GM10847 (cell line): Measurements from ENCODE around the gene FOSL2.

Experiments used
- POLR2A ChIP-seq: IDR thresholded peaks from 2 replicates; pipeline ENCODE4 v1.6.1; 2011; ENCODE audit not compliant: insufficient read length; ENCODE audit errors: extremely low read depth

Gene FOSL2

DNA sequence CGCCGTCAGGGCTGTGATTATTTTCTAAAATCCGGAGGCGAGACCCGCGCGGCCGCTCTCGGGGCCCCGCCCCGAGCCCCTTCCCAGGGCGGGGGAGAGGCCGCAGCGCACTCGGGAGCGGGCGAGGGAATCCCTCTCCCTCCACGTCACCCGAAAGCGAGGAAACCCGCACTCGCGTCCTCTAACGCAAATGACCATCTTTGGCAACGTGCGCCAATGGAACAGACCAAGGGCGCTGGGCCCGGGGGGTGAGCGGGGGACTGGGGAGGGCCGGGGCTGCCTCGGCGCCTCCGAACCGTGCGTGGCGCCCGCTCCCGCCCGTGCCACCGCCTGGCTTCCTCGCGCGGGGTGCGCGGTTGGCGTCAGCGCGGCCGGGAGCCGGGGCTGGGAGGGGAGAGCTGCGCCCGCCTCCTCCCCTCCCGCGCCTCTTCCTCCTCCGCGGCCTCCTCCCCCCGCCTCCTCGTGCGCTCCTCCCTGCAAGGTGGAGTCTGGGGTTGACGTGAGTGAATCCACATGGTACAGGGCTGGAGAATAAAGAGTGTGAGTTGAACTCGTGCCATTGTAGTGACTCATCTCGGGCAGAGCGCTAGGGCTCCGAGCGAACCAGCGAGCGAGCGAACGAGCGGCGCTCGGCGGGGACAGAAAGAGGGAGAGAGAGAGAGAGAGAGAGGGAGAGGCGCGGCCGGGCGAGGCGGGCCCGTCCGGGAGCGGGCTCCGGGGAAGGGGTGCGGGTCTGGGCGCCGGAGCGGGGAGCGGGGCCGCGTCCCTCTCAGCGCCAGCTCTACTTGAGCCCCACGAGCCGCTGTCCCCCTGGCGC is at the start of gene FOSL2:
Gene FOSL2 (plus strand): TSS at position 562 of the 817 bp plus-strand sequence. CDS start 863 bp downstream, outside the sequence.
- peak; percentile 69 for TF ChIP-seq POLR2A

GRCh38 chr2:28343184-28343942 is 49.3 kb upstream of the FOSL2 start:
- no peak for TF ChIP-seq POLR2A

DNA sequence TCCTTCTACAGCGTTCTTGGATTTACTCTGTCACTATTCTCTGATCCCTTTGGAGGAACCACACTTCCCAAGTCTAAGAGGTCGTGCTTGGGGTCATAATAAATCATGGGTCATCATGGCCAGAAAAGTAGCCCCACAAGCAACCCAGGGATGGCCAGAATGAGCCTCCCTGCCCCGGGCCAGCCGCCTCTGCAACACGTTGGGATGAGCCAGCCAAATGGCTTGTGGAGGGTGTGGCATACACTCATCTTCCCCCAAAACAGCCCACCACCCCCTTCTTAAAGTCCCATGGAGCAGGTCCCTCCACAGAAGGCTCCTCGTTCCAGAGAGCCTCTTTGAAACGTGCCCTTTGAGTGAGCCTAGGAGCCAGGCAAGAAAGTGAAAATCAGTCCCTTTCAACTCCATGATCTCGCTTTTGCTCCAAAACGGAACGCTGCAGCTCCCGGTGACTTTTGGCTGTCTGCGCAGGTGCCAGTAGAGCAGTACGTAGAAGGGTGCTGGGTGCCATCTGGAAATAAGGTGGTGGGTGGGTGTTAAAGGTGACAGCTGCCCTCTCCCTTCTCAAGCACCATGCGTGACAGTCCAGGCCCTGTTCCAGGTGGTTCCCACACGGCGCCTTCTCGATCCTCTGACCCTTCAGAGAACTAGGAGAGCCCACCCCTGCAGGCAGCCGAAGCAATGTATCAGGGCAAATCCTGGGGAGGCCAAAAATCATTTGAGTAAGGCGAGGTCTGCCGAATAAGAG is 48.5 kb upstream of the FOSL2 start:
- TF ChIP-seq POLR2A: no peak

GRCh38 chr2:28344756-28345373 is 47.8 kb upstream of the FOSL2 start:
- TF ChIP-seq POLR2A: no peak

GRCh38 chr2:28345619-28346018 is 47.0 kb upstream of the FOSL2 start:
- TF ChIP-seq POLR2A: no peak

- TF ChIP-seq POLR2A: no peak
Observed at GRCh38 chr2:28346587-28346986, 46.1 kb upstream of the FOSL2 start.

DNA sequence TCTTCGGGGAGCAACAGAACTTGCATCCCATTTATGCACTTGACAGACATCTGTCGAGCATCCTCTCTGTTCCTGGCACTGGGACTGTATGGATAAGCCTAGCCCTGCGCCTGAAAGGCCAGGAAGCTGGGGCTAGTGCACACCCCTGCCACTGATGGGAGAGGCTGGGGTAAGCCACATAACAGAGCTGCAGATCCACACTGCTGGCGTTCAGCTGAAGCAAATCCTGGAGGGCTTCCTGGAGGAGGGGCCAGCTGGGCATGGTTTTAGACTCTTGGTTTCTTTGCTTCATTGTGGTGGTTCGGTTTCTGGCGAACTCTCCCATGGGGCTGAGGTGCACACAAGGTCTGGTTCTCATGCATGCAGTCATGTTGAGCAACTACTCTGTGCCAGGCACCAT is 45.5 kb upstream of the FOSL2 start:
- TF ChIP-seq POLR2A: no peak

GRCh38 chr2:28347596-28347995 is 45.1 kb upstream of the FOSL2 start:
- no peak for TF ChIP-seq POLR2A

DNA sequence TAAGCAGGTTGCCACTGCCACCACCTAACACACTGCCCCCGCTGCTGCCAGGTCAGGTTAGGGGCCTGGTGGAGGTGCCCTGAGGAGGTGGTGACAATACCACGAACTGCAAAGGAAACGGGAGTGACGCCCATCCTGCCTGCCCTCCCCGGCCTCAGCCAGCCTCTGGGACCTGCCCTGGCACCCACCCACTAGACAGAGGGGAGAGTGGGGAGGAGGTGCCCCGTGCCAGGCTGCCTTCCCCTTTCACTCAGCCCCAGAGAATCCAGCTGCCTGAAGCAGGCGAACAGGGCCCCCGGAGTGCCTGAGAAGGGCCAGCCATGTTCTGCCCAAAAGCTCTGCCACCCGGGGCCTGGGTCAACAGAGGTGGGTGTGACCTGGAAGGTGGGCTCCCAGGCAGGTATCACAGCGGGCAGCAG is 44.5 kb upstream of the FOSL2 start:
- no peak for TF ChIP-seq POLR2A

GRCh38 chr2:28348921-28349320 is 43.7 kb upstream of the FOSL2 start:
- no peak for TF ChIP-seq POLR2A

GRCh38 chr2:28349546-28350165 is 43.0 kb upstream of the FOSL2 start:
- no peak for TF ChIP-seq POLR2A

- TF ChIP-seq POLR2A: no peak
Observed at GRCh38 chr2:28350196-28350595, 42.5 kb upstream of the FOSL2 start.

- TF ChIP-seq POLR2A: no peak
Observed at GRCh38 chr2:28350791-28351285, 41.8 kb upstream of the FOSL2 start.

DNA sequence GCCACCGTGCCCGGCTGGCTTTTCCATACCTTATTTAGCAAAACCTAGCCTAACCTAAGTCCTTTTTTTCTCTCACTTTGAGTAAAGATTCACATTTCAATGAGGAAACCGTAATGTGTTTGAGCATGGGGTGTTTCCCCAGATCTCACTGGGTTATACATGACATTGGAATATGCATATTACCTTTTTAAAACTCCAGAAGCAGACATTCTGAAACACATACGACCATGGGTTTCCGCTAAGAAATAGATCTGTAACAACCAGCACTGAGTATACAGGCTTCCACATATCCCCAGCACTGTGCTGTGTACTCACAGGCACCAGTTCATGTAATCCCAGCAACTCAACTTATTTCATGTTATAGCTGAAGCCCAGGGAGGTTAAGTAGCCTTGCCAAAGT is 41.0 kb upstream of the FOSL2 start:
- TF ChIP-seq POLR2A: no peak

DNA sequence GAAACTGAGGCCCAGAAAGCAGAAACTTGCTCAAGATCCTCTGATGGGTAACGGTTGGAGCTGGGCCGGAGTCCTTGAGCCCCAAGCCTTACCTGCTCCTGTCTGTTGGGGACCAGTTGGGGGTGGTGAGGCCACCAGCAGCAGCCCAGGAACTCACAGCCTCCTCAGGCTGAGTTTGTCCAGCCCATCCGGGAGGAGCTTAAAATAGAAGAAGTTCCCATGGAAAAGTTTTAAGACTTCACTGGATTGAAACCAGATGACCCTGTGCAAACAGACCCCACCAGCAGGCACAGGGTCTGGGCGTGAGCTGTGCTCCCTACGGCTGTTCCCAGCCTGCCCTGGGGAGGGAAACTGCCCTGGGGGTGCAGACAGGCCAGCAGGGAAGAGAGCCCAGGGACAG is 40.6 kb upstream of the FOSL2 start:
- TF ChIP-seq POLR2A: no peak

GRCh38 chr2:28352610-28353195 is 40.0 kb upstream of the FOSL2 start:
- TF ChIP-seq POLR2A: no peak
